HG02943 (cell line): Measurements from ENCODE around the gene PTPRM.

Experiments
- ATAC-seq: cut with Tn5 transposase; IDR thresholded peaks from one replicate; pipeline ENCODE4 v1.9.1; 2021; ENCODE audit warnings: mild to moderate bottlenecking, low read depth, moderate library complexity; ENCODE audit not compliant: unreplicated experiment

Gene PTPRM

DNA sequence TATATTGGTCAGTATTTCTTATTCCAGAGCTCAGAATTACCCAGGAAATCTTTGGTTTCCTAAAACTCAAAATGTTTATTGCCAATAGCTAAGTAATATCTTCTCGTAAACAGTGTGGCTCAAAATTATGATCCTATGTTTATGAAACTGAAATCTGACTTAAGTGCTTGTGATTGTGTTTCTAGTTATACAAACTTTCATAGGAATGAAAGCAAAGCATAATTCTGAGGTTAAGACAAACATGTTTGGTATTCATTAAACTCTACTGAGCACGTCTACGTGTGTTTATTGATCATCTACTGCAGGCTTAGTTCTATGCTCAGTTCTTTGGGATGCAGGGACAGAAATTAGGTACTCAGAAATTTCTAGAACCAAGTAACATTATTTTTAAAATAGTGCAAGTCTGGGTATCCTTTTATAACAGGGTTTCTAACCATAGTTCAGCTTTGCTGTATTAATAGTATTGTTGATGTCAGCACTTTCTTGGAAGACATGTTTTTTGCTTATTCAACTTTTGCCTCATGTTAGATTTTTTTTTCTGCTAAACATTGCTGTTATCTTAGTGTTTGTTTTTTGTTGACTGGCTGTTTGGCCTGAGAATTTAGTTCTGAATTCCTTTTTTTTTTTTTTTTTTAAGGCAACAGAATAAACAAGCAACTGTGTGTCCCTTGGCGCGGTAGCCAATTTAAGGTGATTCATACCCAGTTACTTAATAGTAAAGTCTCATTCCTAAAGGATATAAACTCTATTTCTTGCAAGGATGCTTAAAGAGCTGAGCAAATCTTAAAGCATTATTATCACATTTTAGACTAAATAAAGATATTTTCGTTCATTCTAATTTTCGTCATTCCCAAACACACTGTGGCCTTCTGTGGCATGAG, 31.3 kb downstream of the PTPRM start:
- no peak for ATAC-seq

DNA sequence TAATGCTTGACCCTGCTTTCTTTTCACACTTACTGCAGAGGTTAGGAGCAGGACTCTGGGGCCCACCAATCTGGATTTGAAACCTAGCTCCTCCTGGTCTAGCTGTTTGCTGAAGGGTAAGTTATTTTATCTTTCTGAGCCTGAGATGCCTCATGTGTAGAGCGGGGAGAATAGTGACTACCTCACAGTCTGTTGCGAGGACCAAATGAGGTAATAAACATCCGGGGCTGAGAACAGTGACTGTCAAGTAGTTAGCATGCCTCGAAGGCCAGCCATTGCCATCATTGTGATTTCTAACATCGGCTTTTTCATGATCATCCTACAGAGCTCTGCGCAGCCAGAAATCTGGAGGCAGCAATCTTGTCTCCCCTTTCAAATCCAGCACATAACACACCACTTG, 32.9 kb downstream of the PTPRM start:
- ATAC-seq = no peak

DNA sequence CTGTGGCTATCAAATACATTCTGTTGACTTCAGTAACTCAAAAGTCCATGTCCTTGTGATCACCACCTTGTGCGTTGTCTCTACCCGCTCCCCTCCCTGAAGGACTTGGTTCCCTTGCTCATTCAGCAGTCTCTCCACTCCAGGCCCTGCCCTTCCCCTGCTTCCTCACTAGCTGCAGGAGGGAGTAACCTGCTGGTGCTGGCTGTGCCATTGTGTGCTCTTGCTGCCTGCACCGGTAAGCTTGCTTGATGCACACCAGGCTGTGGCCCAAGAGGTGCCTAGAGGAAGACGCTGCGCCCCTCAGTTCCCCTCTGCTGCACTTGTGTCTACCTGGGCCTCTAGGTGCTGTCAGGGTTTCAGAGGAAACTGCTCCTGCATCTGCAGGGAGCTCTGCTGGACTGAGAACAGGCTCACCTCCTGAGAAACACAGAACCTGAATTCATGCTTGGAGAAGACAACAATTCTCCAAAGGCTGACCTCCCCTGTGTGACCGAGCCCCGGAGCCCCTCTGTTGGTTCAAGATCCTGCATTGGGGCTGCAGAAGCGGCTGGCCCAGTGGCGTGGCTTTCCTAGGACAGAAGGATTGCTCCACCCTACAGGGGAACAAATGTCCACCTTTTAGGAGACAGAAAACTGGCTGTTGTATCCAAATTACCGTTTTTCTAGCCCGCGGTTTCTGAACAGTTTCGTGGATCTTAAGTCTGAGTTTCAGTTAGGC, 33.6 kb downstream of the PTPRM start:
- ATAC-seq = no peak

DNA sequence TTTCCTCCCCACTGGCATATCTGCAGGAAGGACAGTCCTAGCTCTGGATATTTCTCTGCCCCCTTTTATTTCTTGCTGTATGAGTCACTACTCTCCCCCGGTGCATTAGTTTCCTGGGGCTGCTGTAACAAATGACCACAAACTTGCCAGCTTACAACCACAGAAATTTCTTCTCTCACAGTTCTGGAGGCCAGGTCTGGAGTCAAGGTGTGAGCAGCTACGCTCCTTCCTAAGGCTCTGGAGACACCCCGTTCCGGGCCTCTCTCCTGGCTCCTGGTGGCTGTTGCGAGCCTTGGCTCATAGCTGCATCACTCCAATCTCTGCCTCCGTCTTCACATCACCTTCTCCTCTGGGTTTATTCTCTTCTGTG, 34.1 kb downstream of the PTPRM start:
- ATAC-seq = no peak

DNA sequence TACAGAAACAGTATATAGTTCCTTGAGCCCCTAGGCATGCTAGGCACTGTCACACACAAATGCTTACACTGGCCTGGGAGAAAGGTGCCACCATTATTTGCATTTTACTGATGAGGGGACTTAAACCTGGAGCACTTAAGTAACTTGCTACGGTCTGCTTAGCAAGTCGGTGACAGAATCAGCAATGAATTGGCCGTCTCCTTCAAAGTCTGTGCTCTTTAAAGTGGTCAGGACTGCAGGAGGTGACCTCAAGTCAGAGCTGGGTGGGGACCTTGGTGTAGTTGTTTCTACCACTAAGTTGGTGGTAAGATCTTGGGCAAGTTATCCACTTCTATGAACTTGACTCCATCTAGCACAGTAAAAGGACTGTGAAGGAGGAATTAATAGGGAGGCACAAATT, 34.8 kb downstream of the PTPRM start:
- ATAC-seq = no peak

DNA sequence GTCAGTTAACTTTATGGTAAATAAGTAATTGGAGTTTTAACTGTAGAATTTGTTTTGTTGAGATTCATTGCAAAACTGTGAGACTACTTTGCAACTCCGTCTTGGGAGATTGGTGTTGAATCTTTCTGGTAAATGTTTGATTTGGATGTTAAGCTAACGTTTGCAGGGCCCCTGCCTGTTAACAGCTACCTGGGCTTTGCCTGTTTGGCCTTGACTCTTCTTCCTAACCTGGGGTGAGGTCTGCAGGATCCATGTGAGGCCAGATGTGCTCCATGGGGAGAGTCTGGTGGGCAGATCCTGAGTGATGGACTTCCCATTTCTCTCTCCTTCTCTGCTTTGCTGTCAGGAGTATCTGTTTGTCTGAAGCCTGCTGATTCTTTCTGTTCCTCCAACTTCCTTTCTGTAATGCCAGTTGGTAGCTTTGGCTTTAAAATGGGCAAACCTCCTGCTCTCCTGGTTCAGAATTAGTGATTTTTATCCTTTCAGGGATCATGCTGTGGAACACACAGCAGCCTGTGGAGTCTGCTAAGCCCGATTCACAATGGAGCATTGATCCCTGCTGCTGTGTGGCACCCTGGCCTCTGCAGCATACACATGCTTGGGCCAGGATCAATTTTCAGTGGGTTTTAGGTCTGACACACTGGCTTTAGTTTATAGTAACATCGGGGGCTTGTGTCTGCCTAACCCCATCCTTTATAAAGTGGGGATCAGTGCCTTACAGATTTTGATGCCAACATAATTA, 36.3 kb downstream of the PTPRM start:
- ATAC-seq = no peak

DNA sequence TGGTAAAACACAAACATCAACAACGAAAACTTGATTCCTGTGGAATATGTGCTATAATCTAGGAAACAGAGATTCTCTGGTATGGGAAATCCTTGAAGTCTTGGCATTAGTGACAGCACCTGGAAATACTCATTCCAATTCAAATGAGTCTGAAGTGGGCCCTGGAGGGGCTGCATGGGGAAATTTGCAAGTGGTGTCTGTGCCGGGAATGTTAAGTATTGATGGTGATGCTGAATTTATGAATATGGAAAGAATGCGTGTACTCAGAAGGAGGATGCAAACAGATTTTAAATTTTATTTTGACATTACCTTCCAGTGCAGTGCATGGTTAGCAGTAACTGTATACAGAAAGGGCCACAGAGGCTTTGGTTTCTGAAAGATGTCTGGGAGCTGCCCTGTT, 37.2 kb downstream of the PTPRM start:
- no peak for ATAC-seq

DNA sequence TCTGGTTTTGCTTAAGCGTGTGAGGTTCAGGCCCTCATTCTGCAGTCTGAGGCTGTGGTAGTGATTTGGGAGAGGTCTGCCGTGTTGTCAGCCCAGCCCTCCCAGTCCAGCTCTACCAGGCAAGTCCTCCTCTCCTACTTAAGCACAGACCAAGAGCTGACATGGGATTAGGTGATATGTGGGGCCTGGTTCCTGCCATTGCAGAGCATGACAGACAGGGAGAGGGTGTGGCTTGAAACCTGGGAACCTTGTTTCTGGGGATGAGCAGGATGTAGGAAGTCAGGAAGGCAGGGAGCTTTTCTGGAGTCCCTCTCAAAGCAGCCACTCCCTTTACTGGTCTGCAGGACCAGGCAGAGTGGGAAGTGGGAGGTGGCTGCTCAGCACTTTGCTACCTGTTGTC, 38.6 kb downstream of the PTPRM start:
- ATAC-seq = no peak

DNA sequence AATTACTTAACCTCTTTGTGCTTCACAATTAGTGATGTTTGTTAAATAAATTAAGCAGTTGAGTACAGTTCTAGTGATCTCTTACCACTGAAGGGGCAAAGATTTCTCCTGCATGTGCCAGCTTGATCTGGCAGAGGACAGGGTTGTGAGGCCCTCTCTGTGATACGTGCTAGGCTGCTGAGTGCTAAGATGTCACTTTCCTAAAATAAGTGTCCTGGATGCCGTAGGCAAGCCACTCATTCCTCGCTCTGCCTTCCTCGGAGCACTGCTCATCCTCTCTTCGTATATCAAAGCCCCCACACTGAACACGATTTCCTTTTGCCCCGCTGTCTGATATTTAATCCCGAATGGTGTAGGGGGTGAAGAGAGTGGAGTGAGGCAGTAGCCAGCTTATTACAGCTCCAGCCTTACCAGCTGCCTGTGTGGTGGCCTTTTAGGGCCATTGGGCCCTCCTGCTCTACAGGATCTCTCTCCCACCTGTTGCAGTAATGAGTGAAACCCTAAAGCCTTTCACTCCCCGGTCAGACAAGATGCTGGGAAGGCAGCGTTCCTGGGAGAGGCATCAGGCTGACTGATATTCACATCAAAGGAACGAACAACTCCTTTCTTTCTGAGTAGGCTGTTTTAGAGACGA, 40.5 kb downstream of the PTPRM start:
- no peak for ATAC-seq

DNA sequence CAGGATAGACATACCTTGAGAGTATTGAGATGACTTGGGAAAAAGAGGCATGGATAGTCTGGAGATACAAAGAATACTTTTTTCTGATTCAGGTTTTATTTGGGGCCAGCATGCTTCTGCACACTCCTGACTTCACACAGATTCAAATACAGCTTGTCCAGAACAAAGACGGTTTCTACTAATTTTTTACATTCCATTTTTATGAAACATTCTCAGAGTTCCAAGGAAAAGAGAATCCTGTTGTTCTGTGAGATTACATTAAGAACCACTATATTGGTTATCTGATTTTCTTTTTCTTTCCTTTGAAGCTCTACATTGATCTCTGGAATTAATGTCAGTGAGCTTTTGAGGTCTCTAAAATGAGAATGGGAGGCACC, 41.0 kb downstream of the PTPRM start:
- ATAC-seq = no peak

DNA sequence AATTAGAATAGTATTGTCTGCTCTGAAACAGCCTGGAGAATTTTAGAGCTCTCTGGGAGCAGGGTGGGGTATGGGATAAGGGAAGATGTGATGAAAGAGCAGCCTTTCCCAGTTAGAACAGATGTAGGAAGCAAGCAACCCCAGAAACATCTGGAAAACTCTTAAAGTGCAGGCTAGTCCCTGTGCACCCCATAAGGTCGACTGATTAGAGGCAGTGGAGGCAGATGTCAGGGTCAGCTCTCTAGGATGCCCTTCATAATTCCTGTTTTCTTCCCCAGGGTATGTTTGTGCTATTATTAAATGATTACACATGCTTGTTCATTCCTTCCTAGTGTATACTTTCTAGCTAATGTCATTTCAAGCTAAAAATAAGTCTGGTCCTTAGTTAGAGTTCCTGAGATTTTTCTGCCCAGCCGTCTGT, 41.7 kb downstream of the PTPRM start:
- no peak for ATAC-seq

DNA sequence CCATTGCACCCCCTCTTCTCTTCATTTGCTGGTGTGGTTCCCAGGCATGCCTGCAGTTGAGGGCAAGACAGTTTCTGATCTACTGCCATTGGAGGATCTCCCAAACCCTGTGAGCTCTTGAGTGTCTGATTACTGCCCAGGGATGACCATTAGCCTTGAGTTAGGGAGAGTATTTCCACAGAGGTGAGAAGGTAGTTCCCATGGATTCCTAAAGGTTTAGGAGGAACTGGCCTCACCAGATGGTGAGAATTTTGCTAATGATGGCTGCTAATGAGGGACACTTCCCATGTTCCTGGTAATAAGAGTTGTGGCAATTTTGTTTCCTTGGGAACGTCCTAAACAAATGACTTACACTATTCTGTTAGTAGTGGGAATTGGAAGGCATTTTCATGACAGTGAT, 42.5 kb downstream of the PTPRM start:
- no peak for ATAC-seq

DNA sequence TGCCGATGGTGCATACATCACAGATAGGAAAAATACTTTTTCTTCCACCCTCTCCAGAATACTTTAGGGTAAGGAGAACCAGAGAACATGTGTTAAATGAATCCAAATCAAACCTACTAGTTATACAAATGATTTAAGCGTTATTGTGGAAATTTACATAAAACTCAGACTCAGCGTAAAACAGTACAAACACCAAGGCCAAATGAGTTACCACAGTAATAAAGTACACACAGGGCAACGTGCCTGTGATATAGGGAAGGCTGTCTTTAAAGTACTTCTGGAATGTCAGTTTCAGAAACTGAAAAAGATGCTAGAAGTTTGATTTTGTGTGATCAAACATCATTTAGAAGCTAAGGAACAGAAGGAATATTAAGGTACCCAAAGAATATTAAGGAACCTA, 46.9 kb downstream of the PTPRM start:
- no peak for ATAC-seq

DNA sequence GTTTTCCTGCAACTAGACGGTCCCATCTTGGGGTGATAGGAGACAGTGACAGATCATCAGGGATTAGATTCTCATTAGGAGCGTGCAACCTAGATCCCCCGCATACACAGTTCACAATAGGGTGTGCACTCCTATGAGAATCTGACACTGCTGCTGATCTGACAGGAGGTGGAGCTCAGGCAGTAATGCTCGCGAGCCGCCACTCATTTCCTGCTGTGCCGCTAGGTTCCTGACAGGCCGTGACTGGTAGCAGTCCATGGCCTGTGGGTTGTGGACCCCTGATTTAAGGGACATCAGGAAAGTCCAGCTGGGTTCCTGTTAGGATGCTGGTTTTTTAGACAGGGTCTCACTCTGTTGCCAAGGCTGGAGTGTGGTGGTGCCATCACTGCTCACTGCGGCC, 48.7 kb downstream of the PTPRM start:
- ATAC-seq = no peak

DNA sequence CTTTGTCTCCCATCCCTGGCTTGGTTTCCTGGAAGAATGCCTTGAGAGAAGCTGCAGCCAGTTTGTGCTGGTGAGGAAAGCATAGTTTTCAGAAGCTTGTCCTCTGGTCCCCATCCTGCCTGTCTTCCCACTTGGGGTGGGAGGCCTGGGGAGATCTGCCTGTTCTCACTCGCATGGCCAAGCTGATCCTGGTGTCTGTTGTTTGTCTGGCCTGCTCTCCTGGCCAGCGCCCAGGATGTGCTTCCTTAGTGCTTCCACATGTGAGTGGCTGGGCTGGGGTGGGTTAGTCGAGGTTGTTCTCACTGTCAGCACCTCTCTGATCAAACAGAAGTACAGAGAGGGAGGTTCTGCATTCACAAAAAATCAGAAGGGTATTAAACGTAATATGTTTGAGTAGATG, 49.5 kb downstream of the PTPRM start:
- ATAC-seq = no peak

DNA sequence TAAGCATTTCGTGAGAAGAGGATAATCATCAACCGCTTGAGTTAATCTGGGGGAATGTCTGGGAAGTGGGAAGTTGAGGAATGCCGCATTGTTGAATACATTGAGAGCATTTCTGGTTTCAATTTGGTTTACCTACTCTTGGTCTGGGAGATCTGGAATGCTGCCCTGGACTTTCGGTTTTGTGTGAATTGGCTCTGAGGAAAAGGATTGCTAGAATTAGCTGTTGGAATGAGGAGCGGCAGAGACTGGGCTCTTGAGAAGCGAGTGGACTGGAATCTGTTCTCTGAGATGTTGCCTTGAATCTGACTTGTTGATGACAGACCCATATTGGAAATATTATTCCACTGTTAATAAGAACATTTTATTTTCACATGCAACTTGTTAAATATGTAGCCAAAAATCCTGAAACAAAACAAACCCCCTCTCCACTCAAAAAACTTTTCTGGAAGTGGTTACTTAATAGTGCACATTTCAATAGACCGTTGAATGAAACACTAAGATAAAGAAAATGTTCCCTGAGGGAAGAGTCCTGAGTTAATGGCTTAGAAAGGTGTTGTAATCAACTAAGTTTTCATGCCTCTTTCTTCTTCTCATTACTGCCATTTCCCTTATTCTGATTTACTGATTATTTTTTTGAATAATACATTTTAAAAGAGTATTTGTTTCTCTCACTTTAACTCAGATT, 50.8 kb downstream of the PTPRM start:
- ATAC-seq = no peak

DNA sequence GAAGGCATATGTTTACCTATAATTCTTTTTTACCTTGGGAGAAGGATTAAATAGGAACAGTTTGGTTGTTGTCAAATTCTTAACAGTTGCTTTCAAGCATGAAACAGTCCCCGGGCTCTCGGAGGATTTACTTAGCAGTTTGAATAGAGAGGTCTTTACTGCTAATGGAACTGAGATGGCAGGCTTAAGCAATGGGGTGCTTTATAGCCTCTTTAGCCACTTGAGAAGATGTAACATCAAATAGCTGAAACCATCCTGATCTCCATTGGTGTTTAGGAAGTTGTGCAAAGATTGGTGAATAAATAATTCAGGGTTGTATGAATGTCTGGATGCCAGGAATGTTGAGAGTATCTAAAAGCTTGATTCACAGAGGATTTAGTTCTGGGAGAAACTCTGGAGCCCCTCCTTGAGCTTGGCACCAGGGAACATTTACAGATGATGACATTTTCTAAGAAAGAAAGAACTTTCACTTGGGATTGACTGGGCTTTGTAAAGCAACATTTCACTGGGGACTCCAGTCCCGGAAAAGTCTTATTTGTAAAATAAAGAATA, 51.9 kb downstream of the PTPRM start:
- no peak for ATAC-seq

DNA sequence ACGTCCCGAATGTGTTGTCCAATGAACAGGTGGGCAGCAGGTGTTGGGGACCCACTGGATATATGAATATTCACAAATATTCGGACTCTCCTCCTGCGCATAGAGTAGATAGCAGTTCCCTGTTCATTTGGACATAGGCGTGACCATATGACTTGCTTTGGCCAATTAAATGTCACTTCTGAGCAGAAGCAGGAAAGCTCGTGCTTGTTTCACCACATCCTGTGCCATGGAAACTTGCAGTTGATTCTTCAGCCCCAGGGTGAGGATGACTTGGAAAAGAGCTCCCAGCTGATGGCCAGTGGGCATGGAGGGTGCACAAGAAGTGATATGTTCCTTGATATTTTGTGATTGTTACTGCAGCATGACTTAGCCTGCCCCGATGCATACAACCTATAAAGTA, 52.6 kb downstream of the PTPRM start:
- ATAC-seq = no peak

DNA sequence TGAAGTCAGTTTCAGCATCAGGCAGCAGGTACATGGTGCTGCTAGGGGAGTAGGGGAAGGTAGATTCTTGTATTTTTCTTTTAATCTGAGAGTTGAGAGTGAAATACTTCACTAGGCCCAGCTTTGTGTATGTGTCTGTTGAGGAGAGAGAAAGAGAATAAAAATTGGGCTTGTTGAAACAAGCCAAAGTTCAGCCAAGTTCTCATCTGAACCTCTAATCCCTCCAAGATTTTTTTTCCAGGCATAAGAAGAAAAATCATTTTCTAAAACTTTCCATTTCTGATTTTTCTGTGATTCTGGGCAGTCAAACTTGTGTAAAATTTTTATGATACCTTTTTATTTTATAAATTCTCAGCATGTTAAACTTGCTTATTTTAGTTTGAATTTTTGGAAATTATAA, 55.6 kb downstream of the PTPRM start:
- no peak for ATAC-seq

DNA sequence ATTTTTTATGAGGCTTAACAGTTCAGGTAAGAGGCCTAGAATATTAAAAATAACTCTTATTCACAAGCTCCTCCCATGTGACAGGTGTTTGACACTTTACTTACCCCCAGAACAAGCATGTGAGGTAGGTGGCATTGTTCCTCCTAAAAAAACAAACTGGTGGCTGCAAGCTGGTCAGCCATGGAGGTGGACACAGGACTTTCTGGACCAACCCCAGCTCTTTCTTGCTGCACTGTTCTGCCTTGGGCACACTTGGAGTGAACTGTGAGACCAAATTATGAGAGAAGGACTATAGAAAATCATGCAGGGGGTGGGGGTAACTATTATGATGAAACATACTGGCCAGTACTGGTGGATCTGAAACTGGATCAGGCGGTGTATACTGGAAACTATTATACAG, 56.6 kb downstream of the PTPRM start:
- no peak for ATAC-seq
